HCT116 (cell line): ENCODE measurements around the gene RHBDF1. TPM values are rescaled to one million over a fixed set of nuclear protein-coding genes. Genes with fewer than 3 reads are reported as not detected.

Source experiments
- ATAC-seq: fragments of 200-7000 bp; cut with Tn5 transposase; 2 replicates; pipeline ENCODE4 v1.9.1; 2020; ENCODE audit warnings: mild to moderate bottlenecking, moderate library complexity
- BruUV-seq: library from RNA; stranded (reverse); fragments of 400-500 nt; replicated peaks from 2 replicates; lab custom pipeline; 2021; lab: Mats Ljungman, UMichigan
- CTCF ChIA-PET: fragments of 300-600 bp; sonication (Branson Sonifier 250); formaldehyde crosslinking; loops from one replicate; lab custom pipeline; 2021; ENCODE audit warnings: antibody characterized with exemption; lab: Charles Lee
- POLR2A ChIA-PET: fragments of 300-600, 350-600 bp; sonication (Branson Sonifier 250); formaldehyde crosslinking; loops from one replicate; lab custom pipeline; 2021; ENCODE audit warnings: antibody characterized with exemption; lab: Charles Lee
- RAD21 ChIA-PET, 2 experiments: fragments of 300-600 bp; sonication (Branson Sonifier 250); formaldehyde crosslinking; loops; one replicate each; lab custom pipeline; 2023; ENCODE audit warnings: low total read pairs in 2 of 2; ENCODE audit not compliant: uncharacterized antibody in 2 of 2, unreplicated experiment in 2 of 2, low non-redundant PET in 1 of 2; lab: Charles Lee
- DNase-seq: peaks from one replicate; pipeline ENCODE4 v3.0.0-alpha.2; 2010; ENCODE audit warnings: low read depth, low spot score
- H2AFZ ChIP-seq: fragments of 200-600 bp; shearing (Covaris generic), sonication (generic); 2 replicates; pipeline ENCODE4 v1.6.1; 2017; ENCODE audit warnings: low read depth, mixed run types, mixed read lengths, antibody characterized with exemption, low read length; ENCODE audit not compliant: poor library complexity, severe bottlenecking
- H3K27ac ChIP-seq: 2 replicates; pipeline ENCODE4 v1.5.1; 2012; ENCODE audit warnings: low read depth, low read length
- H3K27me3 ChIP-seq: fragments of 200-600 bp; sonication (generic); 2 replicates; pipeline ENCODE4 v1.6.1; 2016; ENCODE audit warnings: mixed run types, low read length, mixed read lengths; ENCODE audit not compliant: insufficient read depth
- H3K36me3 ChIP-seq, 2 experiments: fragments of 200-500 bp in 1 of 2; fragments of 200-600 bp in 1 of 2; sonication (Bioruptor generic) in 1 of 2; sonication (generic) in 1 of 2; 2 replicates each; pipeline versions ENCODE4 v1.5.1 to v1.6.1; 2014 to 2016; ENCODE audit warnings: low read length in 2 of 2, inconsistent platforms in 1 of 2, mixed read lengths in 1 of 2, mixed run types in 1 of 2; ENCODE audit not compliant: insufficient read depth in 2 of 2, control insufficient read depth in 1 of 2
- H3K4me1 ChIP-seq, 2 experiments: fragments of 200-600 bp in 1 of 2; sonication (generic) in 1 of 2; 2 replicates each; pipeline versions ENCODE4 v1.5.1 to v1.6.1; 2012 to 2017; ENCODE audit warnings: low read length in 2 of 2, inconsistent platforms in 1 of 2, mild to moderate bottlenecking in 1 of 2, mixed read lengths in 1 of 2, mixed run types in 1 of 2, moderate library complexity in 1 of 2; ENCODE audit not compliant: insufficient read depth in 2 of 2, control insufficient read depth in 1 of 2
- H3K4me2 ChIP-seq: fragments of 200-600 bp; sonication (generic); 2 replicates; pipeline ENCODE4 v1.6.1; 2017; ENCODE audit warnings: mixed run types, low read length, mixed read lengths
- H3K4me3 ChIP-seq, 2 experiments: fragments of 200-600 bp in 1 of 2; sonication (generic) in 1 of 2; replicated peaks in 1 of 2; 2 replicates each; pipeline ENCODE4 v1.5.1; 2011 to 2016; ENCODE audit warnings: low read length in 2 of 2, control low read depth in 1 of 2, low read depth in 1 of 2, mild to moderate bottlenecking in 1 of 2, mixed read lengths in 1 of 2, mixed run types in 1 of 2
- H3K79me2 ChIP-seq: fragments of 200-600 bp; sonication (generic); 2 replicates; pipeline ENCODE4 v1.6.1; 2017; ENCODE audit warnings: mild to moderate bottlenecking, mixed run types, low read length, moderate library complexity, mixed read lengths; ENCODE audit not compliant: insufficient read depth
- H3K9ac ChIP-seq: fragments of 200-600 bp; sonication (generic); 2 replicates; pipeline ENCODE4 v1.6.1; 2016; ENCODE audit warnings: low read length, mixed read lengths
- H3K9me2 ChIP-seq: fragments of 200-600 bp; sonication (generic), shearing (Covaris generic); 2 replicates; pipeline ENCODE4 v1.6.1; 2017; ENCODE audit warnings: mixed run types, mild to moderate bottlenecking, moderate library complexity; ENCODE audit not compliant: insufficient read depth
- H3K9me3 ChIP-seq, 2 experiments: fragments of 200-500 bp in 1 of 2; fragments of 200-600 bp in 1 of 2; sonication (Bioruptor generic) in 1 of 2; sonication (generic) in 1 of 2; 2 replicates each; pipeline ENCODE4 v1.6.1; 2014 to 2017; ENCODE audit warnings: low read length in 2 of 2, mixed read lengths in 2 of 2, inconsistent platforms in 1 of 2, low read depth in 1 of 2, mild to moderate bottlenecking in 1 of 2, mixed run types in 1 of 2, moderate library complexity in 1 of 2; ENCODE audit not compliant: control insufficient read depth in 1 of 2, insufficient read depth in 1 of 2
- H4K20me1 ChIP-seq: fragments of 200-600 bp; sonication (generic), shearing (Covaris generic); 2 replicates; pipeline ENCODE4 v1.6.1; 2017; ENCODE audit warnings: mixed run types, mild to moderate bottlenecking, moderate library complexity; ENCODE audit not compliant: insufficient read depth
- EGR1 ChIP-seq: IDR thresholded peaks from 2 replicates; pipeline ENCODE4 v1.6.1; 2012; ENCODE audit warnings: low read depth
- POLR2AphosphoS5 ChIP-seq: IDR thresholded peaks from 2 replicates; pipeline ENCODE4 v1.6.1; 2011; ENCODE audit warnings: mild to moderate bottlenecking, low read depth, low read length, moderate library complexity
- SIN3A ChIP-seq: IDR thresholded peaks from 2 replicates; pipeline ENCODE4 v1.6.1; 2012; ENCODE audit warnings: low read depth
- SRF ChIP-seq: IDR thresholded peaks from 2 replicates; pipeline ENCODE4 v1.6.1; 2012; ENCODE audit warnings: low read depth
- ZFX ChIP-seq: fragments of 450-650 bp; IDR thresholded peaks from 2 replicates; pipeline ENCODE4 v1.6.1; 2017
- intact Hi-C: fragments of 100-400 bp; cut with micrococcal nuclease; formaldehyde crosslinking; loops from 2 replicates; pipeline ENCODE4 v1.10.0; 2022
- total RNA-seq: library from RNA; stranded (reverse); gene quantifications from one replicate; pipeline ENCODE4 v1.2.1, GENCODE V29; 2021; ENCODE audit not compliant: unreplicated experiment
- TF ChIP-seq, protein P1 (sequence below): IDR thresholded peaks from 2 replicates; pipeline ENCODE4 v1.6.1; 2012

Gene RHBDF1
- total RNA-seq, 1 experiment from 2014 or later: 19.8 TPM

GRCh38 chr16:77807-78443, 5.5 kb upstream of the RHBDF1 start, which contains the start of gene MPG:
Gene MPG, plus strand, starts transcription at chr16:78225. Its CDS starts 85 bp downstream, at chr16:78310.
- Histone ChIP-seq H2AFZ (no peak within 1 kb of the TSS), H3K9me2 (no peaks in the 10 kb centered on the region), H3K4me2 (peak within 1 kb of the TSS; percentile 80)
- RAD21 ChIA-PET: no interaction called here
- POLR2A ChIA-PET: no interaction called here
- no peak for DNase-seq
- TF ChIP-seq ZFX: peak; percentile 49
- TF ChIP-seq, protein P1, sequence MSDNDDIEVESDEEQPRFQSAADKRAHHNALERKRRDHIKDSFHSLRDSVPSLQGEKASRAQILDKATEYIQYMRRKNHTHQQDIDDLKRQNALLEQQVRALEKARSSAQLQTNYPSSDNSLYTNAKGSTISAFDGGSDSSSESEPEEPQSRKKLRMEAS: peak; percentile 84
- TF ChIP-seq POLR2AphosphoS5: peak; percentile 71
- TF ChIP-seq SIN3A: no peak
- TF ChIP-seq EGR1: peak; percentile 60; the same call in 1 of the 2 replicates
- TF ChIP-seq, all 23 proteins: peak for 4
- H3K4me1 ChIP-seq: peaks cover 19 to 31% of the 10 kb centered on the region in 2 experiments
- H3K79me2 ChIP-seq: 0 out of 2 replicates have a peak, but pooled peaks cover 4% of the 10 kb centered on the region
- no peaks in the 10 kb centered on the region for H4K20me1 ChIP-seq
- peak within 1 kb of the TSS; percentile 71 for H3K9ac ChIP-seq
- no TSS peak for BruUV-seq
- peak within 1 kb of the TSS; percentile 90 for H3K27ac ChIP-seq
- no peaks in the 10 kb centered on the region for H3K27me3 ChIP-seq
- no peaks in the 10 kb centered on the region for H3K36me3 ChIP-seq
- ATAC-seq: peak; percentile 76
- H3K4me3 ChIP-seq: peak within 1 kb of the TSS; percentile 62 to 68
- CTCF ChIA-PET: interaction anchor here (1.0 to 1.4 kb wide), 2 partner anchors 12 to 19 kb away, joined by 3 to 7 read pairs; no protein-coding TSS in a partner anchor
- intact Hi-C loops: no loop called here
- H3K9me3 ChIP-seq: no peaks in the 10 kb centered on the region

DNA sequence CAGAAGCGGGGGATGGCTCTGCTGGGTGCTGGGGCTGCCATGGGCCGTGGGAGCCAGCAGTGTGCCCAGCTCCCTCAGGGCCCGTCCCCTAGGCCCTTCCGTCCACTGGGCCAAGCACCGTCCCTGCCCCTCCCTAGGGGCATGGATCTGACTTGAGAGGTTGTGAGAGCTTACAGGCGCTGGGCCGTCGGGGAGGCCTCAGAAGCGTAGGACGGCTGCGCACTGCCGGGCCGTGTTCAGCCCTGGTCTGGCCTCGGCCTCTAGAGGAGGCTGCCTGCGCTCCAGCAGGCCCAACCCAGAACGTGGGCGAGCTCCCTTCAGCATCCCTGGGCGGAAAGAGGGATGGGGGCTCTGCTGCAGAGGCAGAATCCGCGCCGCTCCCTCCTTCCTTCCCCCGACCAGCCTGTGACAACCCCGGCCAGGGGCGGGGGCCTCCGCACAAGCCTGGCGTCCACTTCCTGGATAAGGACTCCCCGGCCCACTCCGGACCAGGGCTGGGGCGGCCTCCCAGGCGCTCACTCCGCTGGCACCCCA, 4.9 kb upstream of the RHBDF1 start:
- no peaks in the 10 kb centered on the region for H3K27me3 ChIP-seq
- 0 out of 2 replicates have a peak, but pooled peaks cover 4% of the 10 kb centered on the region for H3K79me2 ChIP-seq
- H3K9ac ChIP-seq: peak overlapping the region; percentile 71
- ChIA-PET CTCF (interaction anchor here (1.0 to 1.4 kb wide), 2 partner anchors 11 to 20 kb away, joined by 3 to 7 read pairs; no protein-coding TSS in a partner anchor), RAD21 (no interaction called here), POLR2A (no interaction called here)
- H3K4me1 ChIP-seq: peaks cover 22 to 35% of the 10 kb centered on the region in 2 experiments
- TF ChIP-seq SIN3A (0 out of 2 replicates have a peak, but pooled peaks have one; percentile 24), ZFX (peak; percentile 79), SRF (no peak)
- no TSS peak for BruUV-seq
- intact Hi-C loops: no loop called here
- H3K36me3 ChIP-seq: no peaks in the 10 kb centered on the region
- DNase-seq (no peak), ATAC-seq (peak; percentile 54)
- peak overlapping the region; percentile 80 for H3K4me2 ChIP-seq
- H2AFZ ChIP-seq: no peak overlapping the region
- H3K4me3 ChIP-seq: peak overlapping the region; percentile 62 to 68
- no peaks in the 10 kb centered on the region for H3K9me2 ChIP-seq
- H4K20me1 ChIP-seq: no peaks in the 10 kb centered on the region
- peak overlapping the region; percentile 90 for H3K27ac ChIP-seq
- no peaks in the 10 kb centered on the region for H3K9me3 ChIP-seq
